Measurements from ENCODE around the gene YY1.

Gene YY1

DNA sequence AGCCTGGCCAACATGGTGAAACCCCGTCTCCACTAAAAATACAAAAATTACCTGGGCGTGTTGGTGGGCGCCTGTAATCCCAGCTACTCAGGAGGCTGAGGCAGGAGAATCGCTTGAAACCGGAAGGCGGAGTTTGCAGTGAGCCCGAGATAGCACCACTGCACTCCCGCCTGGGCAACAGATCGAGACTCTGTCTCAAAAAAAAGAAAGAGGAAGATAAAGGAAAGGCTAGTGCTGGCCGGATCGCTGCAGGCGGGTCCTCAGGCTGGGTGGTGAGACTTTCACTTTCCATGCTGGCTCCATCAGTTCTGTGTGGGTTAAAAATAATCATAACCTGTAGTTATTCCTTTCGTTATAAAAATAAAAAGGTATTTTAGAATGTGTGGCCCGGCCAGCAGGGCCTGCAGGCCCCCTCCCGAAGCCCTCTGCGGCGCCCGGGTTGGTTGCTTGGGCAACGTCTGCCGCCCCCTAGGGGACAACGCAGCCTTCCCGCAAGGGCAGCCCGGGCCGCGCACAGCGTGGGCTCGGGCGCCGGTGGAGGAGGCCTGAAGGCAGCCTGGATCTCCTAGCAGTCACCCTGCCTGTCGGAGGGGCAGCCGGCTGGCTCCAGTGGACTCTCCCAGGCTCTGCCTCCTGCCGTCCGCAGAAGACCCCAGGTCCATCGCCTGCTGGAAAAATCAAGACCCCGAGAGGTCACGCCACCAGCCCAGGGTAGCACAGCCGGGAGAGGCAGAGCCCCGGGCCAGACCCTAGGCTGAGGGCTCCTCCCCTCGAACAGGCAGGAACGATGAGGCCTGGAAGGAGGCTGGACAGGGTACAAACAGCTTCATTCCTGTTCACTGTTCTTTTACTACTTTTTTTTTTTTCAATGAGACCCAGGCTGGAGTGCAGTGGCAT is 79.2 kb downstream of the YY1 start:
- DNase-seq = peak; percentile 73 to 91 (median 82)

DNA sequence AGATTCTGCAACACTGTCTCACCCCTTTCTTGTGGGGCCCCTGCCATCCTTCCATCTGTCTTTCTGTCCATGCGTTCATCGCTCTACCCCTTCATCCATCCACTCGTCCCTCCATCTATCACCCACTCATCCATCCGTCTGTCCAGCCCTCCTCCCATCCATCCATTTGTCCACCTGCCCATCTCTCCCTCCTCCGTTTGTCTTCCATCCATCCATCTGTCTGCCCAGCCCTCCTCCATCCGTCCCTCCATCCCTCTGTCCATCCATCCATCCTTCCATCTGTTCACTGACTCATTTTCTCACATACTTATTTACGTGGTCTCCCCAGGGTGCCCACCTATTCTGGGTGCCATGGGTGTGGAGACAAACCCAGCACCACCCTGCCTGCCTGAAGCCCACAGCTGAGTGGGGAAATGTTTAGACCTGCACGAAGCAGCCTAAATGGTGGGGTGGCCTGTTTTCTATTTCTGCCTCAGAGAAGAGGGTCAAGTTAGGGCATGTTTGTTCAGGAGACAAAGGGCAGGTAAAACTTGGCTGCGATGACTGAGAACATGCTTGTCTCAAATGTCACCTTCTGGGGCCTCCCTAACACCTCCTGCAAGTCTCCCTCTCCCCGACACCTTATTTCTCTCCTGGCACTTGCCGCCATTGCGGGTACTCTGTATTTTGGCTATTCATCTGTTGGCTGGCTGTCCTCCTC is 81.4 kb downstream of the YY1 start:
- no peak for DNase-seq

DNA sequence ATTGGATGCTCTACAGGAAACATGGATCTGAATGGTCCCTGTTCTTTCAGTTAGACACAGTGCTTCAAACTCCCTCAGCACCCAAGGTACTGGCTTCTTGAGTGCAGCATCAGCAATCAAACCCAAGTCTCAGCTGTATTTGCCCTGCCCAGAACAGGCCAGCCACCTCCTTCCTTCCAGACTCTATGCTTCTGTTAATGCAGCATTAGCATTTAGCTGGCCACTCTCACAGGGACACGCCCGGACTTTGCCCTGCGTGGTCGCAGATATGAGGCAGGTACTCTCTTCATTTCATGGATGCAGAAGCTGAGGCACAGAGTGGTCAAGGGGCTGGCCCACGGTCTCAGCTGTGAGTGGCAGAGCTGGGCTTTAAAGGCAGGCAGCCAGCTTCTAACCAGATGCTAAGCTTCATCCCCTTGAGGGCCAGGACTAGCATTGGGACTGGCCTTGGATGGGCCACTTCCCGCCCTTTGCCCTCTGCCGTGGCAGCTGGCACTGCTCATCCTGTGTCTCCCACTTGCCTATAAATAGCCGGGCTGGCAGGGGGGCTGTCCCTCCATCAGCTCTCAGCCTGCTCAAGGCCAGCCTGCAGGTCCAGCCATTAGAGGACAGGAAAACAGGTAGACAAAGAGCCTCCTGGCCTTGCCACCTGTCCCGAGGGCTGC is 82.7 kb downstream of the YY1 start:
- no peak for DNase-seq

DNA sequence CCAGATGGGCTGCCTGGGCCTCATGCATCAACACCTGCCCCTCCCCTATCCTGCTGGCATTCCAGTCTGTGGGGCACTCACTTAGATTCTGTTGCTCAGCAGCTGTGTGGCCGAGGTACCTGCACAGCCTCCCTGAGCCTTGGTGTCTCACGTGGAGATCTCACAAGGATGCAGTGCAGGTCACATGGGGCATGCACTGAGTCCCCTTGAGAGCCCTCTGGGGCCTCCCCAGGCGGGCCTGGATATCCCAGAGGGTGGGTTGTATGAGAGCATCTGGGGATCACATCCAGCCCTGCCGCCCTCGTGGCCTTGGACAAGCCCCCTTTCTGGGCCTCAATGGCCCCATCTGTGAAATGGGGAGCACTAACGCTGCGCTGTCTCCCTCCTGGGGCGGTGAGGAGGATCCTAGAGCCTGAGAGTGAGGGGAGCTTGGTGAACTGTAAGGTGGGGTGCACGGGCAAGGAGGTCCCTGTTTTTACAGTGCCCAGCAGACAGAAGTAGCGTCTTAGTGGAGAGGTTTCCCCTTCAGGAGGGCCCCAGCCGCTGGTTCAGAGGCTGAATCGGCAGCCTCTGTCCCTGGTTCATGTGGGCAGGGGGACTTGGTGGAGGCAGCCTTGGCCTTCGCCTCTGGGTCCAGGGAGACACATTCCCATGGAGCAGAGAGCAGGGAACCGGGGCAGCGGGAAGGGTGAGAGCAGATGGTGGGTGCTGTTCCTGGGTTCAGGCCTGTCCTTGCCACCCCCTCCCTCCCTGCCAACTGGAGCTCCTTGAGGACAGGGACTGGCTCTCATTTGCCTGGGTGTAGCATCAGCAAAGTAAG is 83.4 kb downstream of the YY1 start:
- DNase-seq = no peak

DNA sequence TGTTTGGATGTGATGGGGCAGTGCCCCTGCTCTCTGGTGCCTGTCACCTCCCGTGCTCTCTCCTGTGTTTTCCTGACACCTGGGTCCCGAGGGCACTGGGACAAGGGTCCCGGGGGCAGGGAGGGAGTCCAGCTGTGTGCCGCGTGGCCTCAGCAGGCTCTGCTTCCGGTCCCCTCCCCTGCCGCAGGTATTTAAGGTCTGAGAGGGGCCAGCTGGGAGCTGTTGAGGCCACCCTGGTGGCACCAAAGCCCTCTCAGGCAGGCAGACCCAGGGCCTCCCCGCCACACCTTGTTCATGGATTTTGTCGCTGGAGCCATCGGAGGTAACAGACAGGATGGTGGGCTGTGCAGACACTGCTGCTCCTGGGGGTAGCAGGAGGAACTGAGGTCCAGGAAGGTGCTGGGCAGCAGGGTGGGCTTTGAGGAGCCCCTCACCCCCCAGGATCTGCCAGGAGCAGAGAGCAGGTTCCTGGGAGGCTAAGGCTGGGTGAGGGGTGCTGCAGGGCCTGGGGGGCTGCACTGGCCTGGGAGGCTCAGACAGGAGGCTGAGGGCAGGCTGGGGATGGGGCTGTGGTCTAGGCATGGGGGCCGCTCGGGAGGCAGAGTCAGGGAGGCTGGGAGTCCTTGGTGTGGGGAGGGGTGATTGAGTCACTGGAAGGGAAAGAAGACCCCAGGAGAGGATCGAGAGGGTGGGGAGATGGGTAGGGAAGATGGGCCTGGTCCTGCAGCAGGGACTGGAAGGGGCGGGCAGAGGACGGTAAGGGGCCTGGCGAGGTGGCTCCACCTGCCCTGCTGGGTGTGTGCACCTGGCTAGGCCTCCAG is 84.4 kb downstream of the YY1 start, which contains the start of gene SLC25A47:
Gene SLC25A47 (plus strand): TSS at position 219 of the 821 bp plus-strand sequence. CDS start 76 bp downstream, at position 295.
- DNase-seq = no peak

DNA sequence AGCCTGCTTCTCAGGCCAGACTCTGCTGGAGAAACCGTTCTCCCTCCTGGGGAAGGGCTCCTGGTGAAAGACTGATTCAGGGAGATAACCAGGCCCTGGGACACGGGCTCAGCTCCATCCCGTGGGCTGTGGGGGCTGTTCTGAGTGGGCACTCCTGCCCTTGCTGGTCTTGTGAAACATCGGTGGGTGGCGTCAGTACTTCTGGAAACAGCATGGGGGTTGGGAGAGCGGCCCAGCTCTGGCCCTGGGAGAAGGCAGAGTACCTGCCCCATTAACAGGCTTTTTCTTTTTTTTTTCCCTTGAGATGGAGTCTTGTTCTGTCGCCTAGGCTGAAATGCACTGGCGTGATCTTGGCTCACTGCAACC is 85.0 kb downstream of the YY1 start:
- DNase-seq = peak in 2 of 4 experiments; percentile 37 to 51

DNA sequence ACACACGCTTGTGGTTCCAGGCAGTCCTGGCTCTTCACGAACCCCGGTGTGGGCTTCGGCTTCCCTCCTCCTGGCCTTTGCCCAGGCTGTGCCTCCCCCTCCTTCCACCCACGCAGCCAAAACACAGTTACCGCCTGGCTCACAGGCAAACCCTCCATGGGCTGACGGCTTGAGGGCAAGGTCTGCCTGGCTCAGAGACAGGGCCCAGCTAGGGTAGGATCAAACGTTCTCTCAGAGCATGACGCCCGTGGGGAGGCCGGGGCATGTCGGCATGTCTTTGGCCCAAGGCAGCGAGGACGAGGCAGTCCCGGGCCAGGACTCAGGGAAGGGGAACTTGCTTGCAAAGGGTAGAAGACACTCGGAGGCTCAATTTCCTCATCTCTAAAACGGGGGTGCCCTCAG is 86.3 kb downstream of the YY1 start:
- DNase-seq = peak in 3 of 4 experiments; percentile 39 to 59 (median 50)

DNA sequence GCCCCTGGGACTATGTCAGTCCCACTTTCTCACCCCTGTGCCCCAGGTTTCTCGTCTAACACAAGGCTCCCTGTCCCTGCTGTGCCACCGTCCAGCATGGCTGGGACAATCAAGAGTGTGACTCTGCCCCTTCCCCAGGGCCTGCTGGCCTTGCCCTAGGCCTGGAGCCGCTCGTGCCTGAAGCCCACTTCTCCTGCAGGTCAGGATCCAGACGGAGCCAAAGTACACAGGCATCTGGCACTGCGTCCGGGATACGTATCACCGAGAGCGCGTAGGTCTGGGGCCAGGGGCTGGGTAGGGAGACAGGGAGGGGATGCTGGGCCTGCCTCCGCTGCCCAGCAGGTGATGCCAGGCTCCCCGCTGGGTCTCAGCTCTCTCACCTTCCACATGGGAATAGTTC is 87.0 kb downstream of the YY1 start:
- no peak for DNase-seq

DNA sequence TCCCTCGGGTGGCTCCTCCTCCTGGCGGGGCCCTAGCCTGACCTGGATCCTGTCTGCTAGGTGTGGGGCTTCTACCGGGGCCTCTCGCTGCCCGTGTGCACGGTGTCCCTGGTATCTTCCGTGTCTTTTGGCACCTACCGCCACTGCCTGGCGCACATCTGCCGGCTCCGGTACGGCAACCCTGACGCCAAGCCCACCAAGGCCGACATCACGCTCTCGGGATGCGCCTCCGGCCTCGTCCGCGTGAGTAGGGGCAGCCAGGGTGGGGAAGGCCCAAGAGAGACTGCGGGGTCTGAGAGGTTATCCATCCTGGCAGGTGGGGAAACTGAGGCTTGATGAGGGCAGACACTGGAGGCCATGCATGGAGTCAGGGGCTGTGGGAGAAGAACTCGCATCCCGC is 88.2 kb downstream of the YY1 start:
- DNase-seq = no peak

DNA sequence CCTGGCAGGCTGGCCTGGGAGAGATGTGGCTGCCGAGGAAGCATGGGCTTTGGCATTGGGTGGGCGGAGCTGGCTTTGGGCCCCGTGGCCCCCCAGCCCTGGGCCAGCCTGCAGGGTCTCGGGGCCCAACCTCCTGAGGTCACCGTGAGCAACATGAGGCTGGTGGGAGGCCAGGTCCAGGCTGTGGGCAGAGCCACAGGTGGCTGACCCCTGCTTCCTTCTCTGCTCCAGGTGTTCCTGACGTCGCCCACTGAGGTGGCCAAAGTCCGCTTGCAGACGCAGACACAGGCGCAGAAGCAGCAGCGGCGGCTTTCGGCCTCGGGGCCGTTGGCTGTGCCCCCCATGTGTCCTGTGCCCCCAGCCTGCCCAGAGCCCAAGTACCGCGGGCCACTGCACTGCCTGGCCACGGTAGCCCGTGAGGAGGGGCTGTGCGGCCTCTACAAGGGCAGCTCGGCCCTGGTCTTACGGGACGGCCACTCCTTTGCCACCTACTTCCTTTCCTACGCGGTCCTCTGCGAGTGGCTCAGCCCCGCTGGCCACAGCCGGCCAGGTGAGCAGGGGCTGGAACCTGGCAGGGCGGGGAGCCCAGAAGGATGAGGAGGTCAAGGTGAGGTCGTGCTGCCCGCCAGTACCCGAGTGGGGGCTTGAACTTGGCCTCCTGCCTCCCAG is 89.7 kb downstream of the YY1 start:
- no peak for DNase-seq

DNA sequence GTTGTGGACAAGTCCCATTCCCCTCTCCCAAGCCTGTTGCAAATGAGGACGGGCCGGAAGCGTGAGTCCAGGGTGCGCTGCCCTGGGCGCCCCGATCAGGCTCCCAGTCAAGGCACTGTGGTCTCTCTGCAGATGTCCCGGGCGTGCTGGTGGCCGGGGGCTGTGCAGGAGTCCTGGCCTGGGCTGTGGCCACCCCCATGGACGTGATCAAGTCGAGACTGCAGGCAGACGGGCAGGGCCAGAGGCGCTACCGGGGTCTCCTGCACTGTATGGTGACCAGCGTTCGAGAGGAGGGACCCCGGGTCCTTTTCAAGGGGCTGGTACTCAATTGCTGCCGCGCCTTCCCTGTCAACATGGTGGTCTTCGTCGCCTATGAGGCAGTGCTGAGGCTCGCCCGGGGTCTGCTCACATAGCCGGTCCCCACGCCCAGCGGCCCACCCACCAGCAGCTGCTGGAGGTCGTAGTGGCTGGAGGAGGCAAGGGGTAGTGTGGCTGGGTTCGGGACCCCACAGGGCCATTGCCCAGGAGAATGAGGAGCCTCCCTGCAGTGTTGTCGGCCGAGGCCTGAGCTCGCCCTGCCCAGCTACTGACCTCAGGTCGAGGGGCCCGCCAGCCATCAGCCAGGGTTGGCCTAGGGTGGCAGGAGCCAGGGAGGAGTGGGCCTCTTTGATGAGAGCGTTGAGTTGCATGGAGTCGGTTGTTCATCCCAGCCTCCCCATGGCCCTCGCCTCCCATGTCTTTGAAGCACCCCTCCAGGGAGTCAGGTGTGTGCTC is 90.5 kb downstream of the YY1 start:
- DNase-seq = no peak

DNA sequence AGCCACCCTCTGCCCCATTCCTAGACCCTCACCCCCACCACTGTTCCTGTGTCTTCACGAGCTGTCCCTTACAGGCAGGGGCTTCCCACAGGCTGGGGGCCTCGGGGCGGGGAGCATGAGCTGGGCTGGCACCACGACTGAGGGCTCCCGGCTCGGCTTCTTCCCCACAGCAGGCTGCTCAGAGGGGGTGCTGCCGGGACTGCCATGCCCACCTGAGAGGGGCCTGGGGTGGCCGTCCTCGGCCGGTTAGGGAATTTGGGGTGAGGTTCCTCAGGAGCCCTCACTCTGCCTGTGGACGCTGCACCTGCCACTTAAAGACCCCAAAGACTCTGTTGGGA is 91.0 kb downstream of the YY1 start:
- DNase-seq = no peak

DNA sequence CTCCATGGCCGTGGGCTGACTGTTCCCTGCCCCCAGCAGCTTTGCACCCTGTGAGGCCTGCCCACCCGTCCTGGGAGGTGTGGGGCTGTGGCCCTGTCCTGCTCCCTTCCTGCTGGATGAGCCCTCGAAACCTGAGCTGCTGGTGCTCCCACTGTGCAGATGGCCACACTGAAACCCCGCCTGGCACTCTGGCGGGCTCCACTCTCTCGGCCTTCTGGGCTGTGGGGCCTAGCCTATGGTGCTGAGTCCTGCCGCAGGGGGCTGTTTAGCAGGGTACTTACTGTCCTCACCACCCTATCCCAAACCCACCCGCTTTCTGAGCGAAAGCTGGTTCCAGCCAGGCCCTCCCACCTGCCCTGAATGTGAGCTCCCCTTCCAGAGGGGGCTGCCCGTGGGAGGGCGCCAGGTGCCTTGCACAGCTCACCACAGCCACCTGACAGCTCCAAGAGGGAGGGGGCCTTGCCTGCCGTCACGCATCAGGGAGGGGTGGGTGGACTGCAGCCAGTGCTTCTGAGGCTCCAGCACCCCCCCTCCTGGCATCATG is 91.5 kb downstream of the YY1 start:
- DNase-seq = no peak

DNA sequence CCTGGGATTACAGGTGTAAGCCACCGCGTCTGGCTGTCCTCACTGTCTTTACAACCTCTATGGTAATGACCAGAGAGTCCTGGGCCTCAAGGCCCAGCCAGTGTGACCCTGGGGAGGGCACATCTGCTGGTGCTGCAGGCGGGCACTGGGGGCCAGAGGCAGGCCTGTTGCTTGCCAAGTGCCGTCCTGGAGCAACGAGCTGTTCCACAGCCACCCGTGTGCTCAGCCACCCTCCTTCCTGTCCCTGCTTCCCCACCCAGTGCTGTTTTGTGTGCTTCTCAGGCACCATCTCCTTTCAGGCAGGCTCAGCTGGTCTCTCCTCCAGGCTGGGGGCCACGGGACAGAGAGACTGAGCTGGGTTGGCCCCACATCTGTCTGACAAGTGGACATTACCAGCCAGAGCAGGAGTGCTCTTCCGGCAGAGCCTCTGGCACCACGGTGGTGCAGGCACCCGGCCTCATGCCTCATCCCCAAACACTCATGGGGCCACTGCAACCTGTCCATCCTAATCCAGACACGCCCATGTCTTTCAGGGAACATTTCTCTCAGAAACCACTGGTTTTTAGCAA is 93.2 kb downstream of the YY1 start:
- no peak for DNase-seq
